Activated CD8-positive, alpha-beta memory T cell treated with anti-CD3 and anti-CD28 coated beads for 36 hours (primary cell): ENCODE results near the gene LNX2. TPM values are rescaled to one million over a fixed set of nuclear protein-coding genes. Genes with fewer than 3 reads are reported as not detected.

ENCODE experiments used
- CTCF ChIA-PET: fragments of 350-600 bp; sonication (Branson Sonifier 250); formaldehyde crosslinking; loops from one replicate; lab custom pipeline; 2021; ENCODE audit warnings: antibody characterized with exemption; lab: Charles Lee
- POLR2A ChIA-PET: fragments of 350-600 bp; sonication (Branson Sonifier 250); formaldehyde crosslinking; loops from one replicate; lab custom pipeline; 2021; ENCODE audit warnings: antibody characterized with exemption; lab: Charles Lee
- total RNA-seq, 2 experiments: library from RNA; stranded (reverse); gene quantifications; one replicate each; pipeline ENCODE4 v1.2.3, GENCODE V29; 2021

LNX2 gene
- 1 to 10 TPM; 4.3 to 4.4 TPM for total RNA-seq

GRCh38 chr13:27620377-27621115 is at the start of gene LNX2:
Gene LNX2, minus strand, starts transcription at chr13:27620529. Its CDS starts 38,826 bp downstream, at chr13:27581703.
- ChIA-PET CTCF (interaction anchor here (1.0 to 1.5 kb wide), 6 partner anchors 14 to 258 kb away, joined by 3 to 4 read pairs (median 3); no protein-coding TSS in a partner anchor), POLR2A (interaction anchor here (0.6 to 3.3 kb wide), 11 partner anchors 10 to 369 kb away, joined by 3 to 17 read pairs (median 4); partner anchors contain the start of genes GTF3A, MTIF3 and RPL21)

GRCh38 chr13:27667946-27668345 is 47.6 kb upstream of the LNX2 start:
- POLR2A ChIA-PET, result no interaction called here
- CTCF ChIA-PET, result no interaction called here

GRCh38 chr13:27666951-27667350 is 46.6 kb upstream of the LNX2 start:
- POLR2A ChIA-PET, result interaction anchor here (0.6 kb wide), 1 partner anchor 38 kb away, joined by 3 read pairs; no protein-coding TSS in a partner anchor
- CTCF ChIA-PET, result no interaction called here

GRCh38 chr13:27665761-27666160 is 45.4 kb upstream of the LNX2 start:
- ChIA-PET CTCF (no interaction called here), POLR2A (no interaction called here)

GRCh38 chr13:27665333-27665732 is 45.0 kb upstream of the LNX2 start:
- ChIA-PET CTCF (no interaction called here), POLR2A (no interaction called here)

- CTCF ChIA-PET, result no interaction called here
- POLR2A ChIA-PET, result no interaction called here
These were observed 43.6 kb upstream of the LNX2 start for GRCh38 chr13:27663947-27664346.

- ChIA-PET CTCF (no interaction called here), POLR2A (no interaction called here)
These were observed 42.6 kb upstream of the LNX2 start for GRCh38 chr13:27662738-27663470.

GRCh38 chr13:27661017-27661416 is 40.7 kb upstream of the LNX2 start:
- ChIA-PET POLR2A (no interaction called here), CTCF (no interaction called here)

- ChIA-PET CTCF (no interaction called here), POLR2A (no interaction called here)
These were observed 40.2 kb upstream of the LNX2 start for GRCh38 chr13:27660511-27660910.

GRCh38 chr13:27659145-27659865 is 39.0 kb upstream of the LNX2 start:
- ChIA-PET POLR2A (no interaction called here), CTCF (no interaction called here)

GRCh38 chr13:27658546-27658945 is 38.2 kb upstream of the LNX2 start:
- ChIA-PET CTCF (no interaction called here), POLR2A (no interaction called here)

- POLR2A ChIA-PET, result no interaction called here
- CTCF ChIA-PET, result no interaction called here
These were observed 37.4 kb upstream of the LNX2 start for GRCh38 chr13:27657724-27658123.

GRCh38 chr13:27654816-27655215 is 34.5 kb upstream of the LNX2 start:
- POLR2A ChIA-PET, result no interaction called here

GRCh38 chr13:27654059-27654458 is 33.7 kb upstream of the LNX2 start:
- ChIA-PET CTCF (interaction anchor here (0.6 kb wide), 1 partner anchor 61 kb away, joined by 3 read pairs; no protein-coding TSS in a partner anchor), POLR2A (no interaction called here)

More at GRCh38 chr13:27654816-27655215, 34.5 kb upstream of the LNX2 start:
- CTCF ChIA-PET, result no interaction called here

- ChIA-PET POLR2A (no interaction called here), CTCF (no interaction called here)
These were observed 30.0 kb upstream of the LNX2 start for GRCh38 chr13:27650312-27650711.

GRCh38 chr13:27644302-27644701 is 24.0 kb upstream of the LNX2 start:
- ChIA-PET POLR2A (no interaction called here), CTCF (no interaction called here)

GRCh38 chr13:27643334-27644132 is 23.2 kb upstream of the LNX2 start:
- ChIA-PET CTCF (interaction anchor here (1.2 kb wide), 1 partner anchor 23 kb away, joined by 3 read pairs; the partner anchor contains the start of gene LNX2), POLR2A (no interaction called here)

GRCh38 chr13:27641711-27642502 is 21.6 kb upstream of the LNX2 start:
- CTCF ChIA-PET, result interaction anchor here (1.1 kb wide), 1 partner anchor 213 kb away, joined by 3 read pairs; no protein-coding TSS in a partner anchor
- POLR2A ChIA-PET, result no interaction called here
